DOHH2 (cell line): ENCODE data around the gene SLC25A25.
"Not testable (repeated sequence)": the region's sequence is repeated elsewhere in the genome, so short reads cannot be mapped to it uniquely, and the experiment has no call there.

Experiments used
- H3F3A ChIP-seq: fragments of 200-600 bp; sonication (generic), shearing (Covaris generic); 2 replicates; pipeline ENCODE4 v1.6.0; 2016; ENCODE audit warnings: antibody characterized with exemption, mild to moderate bottlenecking; ENCODE audit not compliant: control insufficient read depth, insufficient read depth
- H3K27ac ChIP-seq: fragments of 200-600 bp; sonication (generic); 2 replicates; pipeline ENCODE4 v1.5.1; 2014; ENCODE audit warnings: low read depth, mild to moderate bottlenecking, low read length, moderate library complexity
- H3K27me3 ChIP-seq: fragments of 200-600 bp; sonication (generic); 2 replicates; pipeline ENCODE4 v1.6.1; 2014; ENCODE audit warnings: mild to moderate bottlenecking, low read length, mixed read lengths; ENCODE audit not compliant: control insufficient read depth
- H3K36me3 ChIP-seq: fragments of 200-600 bp; sonication (generic); 2 replicates; pipeline ENCODE4 v1.6.1; 2014; ENCODE audit warnings: mild to moderate bottlenecking, low read length, moderate library complexity, mixed read lengths; ENCODE audit not compliant: control insufficient read depth
- H3K4me1 ChIP-seq: fragments of 200-600 bp; sonication (generic); 2 replicates; pipeline ENCODE4 v1.6.1; 2014; ENCODE audit warnings: mild to moderate bottlenecking, low read length, mixed read lengths; ENCODE audit not compliant: control insufficient read depth
- H3K4me2 ChIP-seq: fragments of 200-600 bp; sonication (generic); 2 replicates; pipeline ENCODE4 v1.6.0; 2014; ENCODE audit warnings: mild to moderate bottlenecking, low read length, moderate library complexity
- H3K4me3 ChIP-seq: fragments of 200-600 bp; sonication (generic); 2 replicates; pipeline ENCODE4 v1.5.1; 2014; ENCODE audit warnings: mild to moderate bottlenecking, low read length, mixed read lengths
- H3K79me2 ChIP-seq: fragments of 200-600 bp; sonication (generic); 2 replicates; pipeline ENCODE4 v1.6.1; 2014; ENCODE audit warnings: mild to moderate bottlenecking, low read length, mixed read lengths; ENCODE audit not compliant: control insufficient read depth
- H3K9me2 ChIP-seq: fragments of 200-600 bp; sonication (generic); replicated peaks from 2 replicates; pipeline ENCODE4 v1.6.1; 2014; ENCODE audit warnings: mild to moderate bottlenecking, low read length, mixed read lengths; ENCODE audit not compliant: control insufficient read depth
- H3K9me3 ChIP-seq: fragments of 200-600 bp; sonication (generic); 2 replicates; pipeline ENCODE4 v1.6.1; 2014; ENCODE audit warnings: antibody characterized with exemption, low read length, mixed read lengths; ENCODE audit not compliant: control insufficient read depth, insufficient read depth
- H4K20me1 ChIP-seq: fragments of 200-600 bp; sonication (generic); 2 replicates; pipeline ENCODE4 v1.6.0; 2014; ENCODE audit warnings: low read depth, mild to moderate bottlenecking, antibody characterized with exemption, low read length, moderate library complexity; ENCODE audit not compliant: control insufficient read depth, insufficient read depth
- EZH2phosphoT487 ChIP-seq: fragments of 200-600 bp; sonication (generic); IDR thresholded peaks from 2 replicates; pipeline ENCODE4 v1.6.1; 2017; ENCODE audit warnings: borderline replicate concordance, mild to moderate bottlenecking, antibody characterized with exemption, low read length, moderate library complexity, mixed read lengths
- TF ChIP-seq, protein P1 (sequence below): fragments of 200-600 bp; sonication (generic); IDR thresholded peaks from one replicate; pipeline ENCODE4 v1.5.1; 2014; ENCODE audit warnings: antibody characterized with exemption, mild to moderate bottlenecking, low read depth, low read length; ENCODE audit not compliant: poor library complexity, severe bottlenecking

Gene SLC25A25

DNA sequence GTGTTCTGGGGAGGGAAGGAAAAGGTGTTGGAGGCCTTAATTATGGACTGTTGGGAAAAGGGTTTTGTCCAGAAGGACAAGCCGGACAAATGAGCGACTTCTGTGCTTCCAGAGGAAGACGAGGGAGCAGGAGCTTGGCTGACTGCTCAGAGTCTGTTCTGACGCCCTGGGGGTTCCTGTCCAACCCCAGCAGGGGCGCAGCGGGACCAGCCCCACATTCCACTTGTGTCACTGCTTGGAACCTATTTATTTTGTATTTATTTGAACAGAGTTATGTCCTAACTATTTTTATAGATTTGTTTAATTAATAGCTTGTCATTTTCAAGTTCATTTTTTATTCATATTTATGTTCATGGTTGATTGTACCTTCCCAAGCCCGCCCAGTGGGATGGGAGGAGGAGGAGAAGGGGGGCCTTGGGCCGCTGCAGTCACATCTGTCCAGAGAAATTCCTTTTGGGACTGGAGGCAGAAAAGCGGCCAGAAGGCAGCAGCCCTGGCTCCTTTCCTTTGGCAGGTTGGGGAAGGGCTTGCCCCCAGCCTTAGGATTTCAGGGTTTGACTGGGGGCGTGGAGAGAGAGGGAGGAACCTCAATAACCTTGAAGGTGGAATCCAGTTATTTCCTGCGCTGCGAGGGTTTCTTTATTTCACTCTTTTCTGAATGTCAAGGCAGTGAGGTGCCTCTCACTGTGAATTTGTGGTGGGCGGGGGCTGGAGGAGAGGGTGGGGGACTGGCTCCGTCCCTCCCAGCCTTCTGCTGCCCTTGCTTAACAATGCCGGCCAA is 40.4 kb downstream of the SLC25A25 start:
- Histone ChIP-seq H3K79me2 (no peaks in the 10 kb centered on the region), H3K27ac (no peak overlapping the region), H3K4me2 (no peak overlapping the region), H3K9me3 (no peaks in the 10 kb centered on the region), H3K4me1 (no peaks in the 10 kb centered on the region), H3K9me2 (no peaks in the 10 kb centered on the region), H3K36me3 (peaks cover 61% of the 10 kb centered on the region), H3K27me3 (no peaks in the 10 kb centered on the region), H3F3A (0 out of 2 replicates have a peak, but pooled peaks cover 3% of the 10 kb centered on the region), H3K4me3 (no peak overlapping the region), H4K20me1 (no peaks in the 10 kb centered on the region)
- TF ChIP-seq EZH2phosphoT487, result no peak
- TF ChIP-seq, protein P1, sequence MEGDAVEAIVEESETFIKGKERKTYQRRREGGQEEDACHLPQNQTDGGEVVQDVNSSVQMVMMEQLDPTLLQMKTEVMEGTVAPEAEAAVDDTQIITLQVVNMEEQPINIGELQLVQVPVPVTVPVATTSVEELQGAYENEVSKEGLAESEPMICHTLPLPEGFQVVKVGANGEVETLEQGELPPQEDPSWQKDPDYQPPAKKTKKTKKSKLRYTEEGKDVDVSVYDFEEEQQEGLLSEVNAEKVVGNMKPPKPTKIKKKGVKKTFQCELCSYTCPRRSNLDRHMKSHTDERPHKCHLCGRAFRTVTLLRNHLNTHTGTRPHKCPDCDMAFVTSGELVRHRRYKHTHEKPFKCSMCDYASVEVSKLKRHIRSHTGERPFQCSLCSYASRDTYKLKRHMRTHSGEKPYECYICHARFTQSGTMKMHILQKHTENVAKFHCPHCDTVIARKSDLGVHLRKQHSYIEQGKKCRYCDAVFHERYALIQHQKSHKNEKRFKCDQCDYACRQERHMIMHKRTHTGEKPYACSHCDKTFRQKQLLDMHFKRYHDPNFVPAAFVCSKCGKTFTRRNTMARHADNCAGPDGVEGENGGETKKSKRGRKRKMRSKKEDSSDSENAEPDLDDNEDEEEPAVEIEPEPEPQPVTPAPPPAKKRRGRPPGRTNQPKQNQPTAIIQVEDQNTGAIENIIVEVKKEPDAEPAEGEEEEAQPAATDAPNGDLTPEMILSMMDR, result no peak

DNA sequence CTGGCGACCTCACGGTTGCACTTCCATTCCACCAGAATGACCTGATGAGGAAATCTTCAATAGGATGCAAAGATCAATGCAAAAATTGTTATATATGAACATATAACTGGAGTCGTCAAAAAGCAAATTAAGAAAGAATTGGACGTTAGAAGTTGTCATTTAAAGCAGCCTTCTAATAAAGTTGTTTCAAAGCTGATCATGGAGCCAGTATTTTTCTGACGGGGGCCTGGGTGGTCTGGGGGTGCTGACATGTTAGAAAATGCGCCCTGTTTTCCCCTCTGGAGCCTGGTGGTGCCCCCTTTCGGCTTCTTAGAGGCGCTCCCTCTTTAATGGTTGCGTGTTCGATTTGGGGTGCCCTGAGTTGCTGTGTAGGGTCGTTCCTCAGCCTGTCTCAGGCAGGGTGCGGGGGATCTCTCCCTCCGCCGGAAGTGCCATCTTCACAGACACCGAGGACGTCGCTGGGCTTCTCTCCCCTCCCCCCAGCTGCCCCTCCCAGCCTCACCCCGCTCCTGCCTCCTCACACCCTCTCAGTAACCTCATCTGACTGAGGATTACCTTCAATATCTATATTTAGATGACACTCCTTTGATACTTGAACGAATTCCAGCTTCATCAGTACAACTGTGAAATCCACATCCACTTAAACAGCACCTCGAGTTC is 41.1 kb downstream of the SLC25A25 start:
- Histone ChIP-seq H3K9me3 (no peaks in the 10 kb centered on the region), H4K20me1 (no peaks in the 10 kb centered on the region), H3K27ac (no peak overlapping the region), H3K79me2 (no peaks in the 10 kb centered on the region), H3K4me2 (no peak overlapping the region), H3K36me3 (peaks cover 62% of the 10 kb centered on the region), H3K27me3 (no peaks in the 10 kb centered on the region), H3F3A (0 out of 2 replicates have a peak, but pooled peaks cover 3% of the 10 kb centered on the region), H3K9me2 (no peaks in the 10 kb centered on the region), H3K4me1 (no peaks in the 10 kb centered on the region), H3K4me3 (no peak overlapping the region)
- TF ChIP-seq EZH2phosphoT487, result no peak
- TF ChIP-seq, protein P1, result no peak

DNA sequence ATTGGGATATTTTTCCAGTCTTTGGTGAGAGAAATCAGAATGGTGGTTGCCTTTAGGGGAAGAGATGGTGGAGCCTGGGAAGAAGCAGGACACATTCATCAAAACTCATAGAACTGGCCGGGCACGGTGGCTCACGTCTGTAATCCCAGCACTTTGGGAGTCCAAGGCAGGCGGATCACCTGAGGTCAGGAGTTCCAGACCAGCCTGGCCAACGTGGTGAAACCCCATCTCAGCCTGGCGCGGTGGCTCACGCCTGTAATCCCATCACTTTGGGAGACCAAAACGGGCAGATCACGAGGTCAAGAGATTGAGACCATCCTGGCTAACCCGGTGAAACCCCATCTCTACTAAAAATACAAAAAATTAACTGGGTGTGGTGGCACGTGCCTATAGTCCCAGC is 43.7 kb downstream of the SLC25A25 start:
- not testable (repeated sequence) for H3K9me3 ChIP-seq, H4K20me1 ChIP-seq, H3K4me1 ChIP-seq, H3K4me2 ChIP-seq, H3K9me2 ChIP-seq, H3K27ac ChIP-seq, H3K4me3 ChIP-seq, H3K27me3 ChIP-seq, H3K79me2 ChIP-seq, H3F3A ChIP-seq
- H3K36me3 ChIP-seq, result peaks cover 71% of the 10 kb centered on the region
